Breast epithelium (tissue), 4 donors: Measurements from ENCODE around the gene URM1. TPM values are rescaled to one million over a fixed set of nuclear protein-coding genes. Genes with fewer than 3 reads are reported as not detected.
A peak's percentile ranks its signal among the peaks of the same experiment; 100 is the strongest.

ENCODE experiments used
- DNase-seq, 2 donors: peaks; one replicate each; pipeline ENCODE4 v3.0.0-alpha.2; 2019; ENCODE audit warnings: low spot score in 2 of 2
- H3K27ac ChIP-seq, 2 donors: fragments of 200-600 bp; sonication (generic) in 1 of 2; one replicate each; pipeline ENCODE4 v1.5.1; 2016 to 2019; ENCODE audit warnings: mild to moderate bottlenecking in 1 of 2
- H3K27me3 ChIP-seq, 2 donors: fragments of 200-600 bp; sonication (generic) in 1 of 2; one replicate each; pipeline versions ENCODE4 v1.5.1 to v1.6.0; 2017 to 2019; ENCODE audit warnings: control low read depth in 1 of 2, mild to moderate bottlenecking in 1 of 2
- H3K36me3 ChIP-seq: fragments of 200-600 bp; one replicate; pipeline ENCODE4 v1.5.1; 2019
- H3K4me1 ChIP-seq, 2 donors: fragments of 200-600 bp; sonication (generic); one replicate each; pipeline ENCODE4 v1.5.1; 2016 to 2019; ENCODE audit warnings: control low read depth in 1 of 2
- H3K4me3 ChIP-seq, 3 donors: fragments of 200-600 bp; sonication (generic); 1 replicate in 2 of 3; 2 replicates in 1 of 3; pipeline ENCODE4 v1.5.1; 2016 to 2019; ENCODE audit warnings: mild to moderate bottlenecking in 3 of 3, moderate library complexity in 2 of 3
- H3K9me3 ChIP-seq, 2 donors: fragments of 200-600 bp; sonication (generic) in 1 of 2; one replicate each; pipeline ENCODE4 v1.5.1; 2016 to 2019; ENCODE audit warnings: control low read depth in 1 of 2
- POLR2A ChIP-seq: fragments of 450-650 bp; IDR thresholded peaks from one replicate; pipeline ENCODE4 v1.6.1; 2016; ENCODE audit warnings: antibody characterized with exemption, mild to moderate bottlenecking, moderate library complexity
- POLR2AphosphoS5 ChIP-seq, 3 donors: sonication (generic); formaldehyde crosslinking; IDR thresholded peaks; one replicate each; pipeline ENCODE4 v1.6.1; 2017; ENCODE audit warnings: antibody characterized with exemption in 3 of 3
- intact Hi-C: fragments of 100-400 bp; cut with DNase I; formaldehyde crosslinking; loops from one replicate; pipeline ENCODE4 v1.15.1; 2023; ENCODE audit warnings: low total_unique reads
- total RNA-seq, 3 donors: library from RNA; depleted of rRNA; stranded (reverse); fragments of >200 nt; gene quantifications; one replicate each; pipeline ENCODE4 v1.1.0, GENCODE V29; 2016
- TF ChIP-seq, protein P1 (sequence below), 3 donors: fragments of 450-650 bp; IDR thresholded peaks; one replicate each; pipeline ENCODE4 v1.5.1; 2016 to 2017; ENCODE audit warnings: antibody characterized with exemption in 3 of 3, mild to moderate bottlenecking in 3 of 3, moderate library complexity in 3 of 3

Gene URM1
- total RNA-seq, 3 donors from 2014 or later: 21.3 to 24.1 (median 23.8) TPM

DNA sequence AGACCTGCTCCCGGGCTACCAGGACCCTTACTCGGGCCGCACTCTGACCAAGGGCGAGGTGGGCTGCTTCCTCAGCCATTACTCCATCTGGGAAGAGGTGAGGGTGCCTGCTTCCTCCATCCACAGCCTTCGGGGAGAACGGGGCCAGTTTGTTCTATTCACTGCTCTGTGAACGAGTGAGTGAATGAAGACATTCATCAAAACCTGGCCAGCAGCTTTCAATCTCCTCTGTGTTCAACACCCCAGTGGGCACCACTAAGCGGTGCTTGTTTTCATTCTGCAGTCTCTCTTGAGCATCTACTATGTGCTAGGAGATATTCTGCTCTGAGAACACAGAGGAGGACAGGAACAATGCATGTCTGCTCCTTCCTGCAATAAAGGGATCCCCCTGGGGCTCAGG, 60.0 kb downstream of the URM1 start:
- Histone ChIP-seq H3K4me3 (no peak overlapping the region), H3K36me3 (no peaks in the 10 kb centered on the region), H3K9me3 (no peaks in the 10 kb centered on the region), H3K27me3 (no peaks in the 10 kb centered on the region), H3K27ac (no peak overlapping the region), H3K4me1 (no peaks in the 10 kb centered on the region)
- intact Hi-C loops: no loop called here
- no peak for TF ChIP-seq POLR2A
- no peak for TF ChIP-seq POLR2AphosphoS5 (IDR thresholded peaks at IDR 0.05)
- TF ChIP-seq, protein P1, sequence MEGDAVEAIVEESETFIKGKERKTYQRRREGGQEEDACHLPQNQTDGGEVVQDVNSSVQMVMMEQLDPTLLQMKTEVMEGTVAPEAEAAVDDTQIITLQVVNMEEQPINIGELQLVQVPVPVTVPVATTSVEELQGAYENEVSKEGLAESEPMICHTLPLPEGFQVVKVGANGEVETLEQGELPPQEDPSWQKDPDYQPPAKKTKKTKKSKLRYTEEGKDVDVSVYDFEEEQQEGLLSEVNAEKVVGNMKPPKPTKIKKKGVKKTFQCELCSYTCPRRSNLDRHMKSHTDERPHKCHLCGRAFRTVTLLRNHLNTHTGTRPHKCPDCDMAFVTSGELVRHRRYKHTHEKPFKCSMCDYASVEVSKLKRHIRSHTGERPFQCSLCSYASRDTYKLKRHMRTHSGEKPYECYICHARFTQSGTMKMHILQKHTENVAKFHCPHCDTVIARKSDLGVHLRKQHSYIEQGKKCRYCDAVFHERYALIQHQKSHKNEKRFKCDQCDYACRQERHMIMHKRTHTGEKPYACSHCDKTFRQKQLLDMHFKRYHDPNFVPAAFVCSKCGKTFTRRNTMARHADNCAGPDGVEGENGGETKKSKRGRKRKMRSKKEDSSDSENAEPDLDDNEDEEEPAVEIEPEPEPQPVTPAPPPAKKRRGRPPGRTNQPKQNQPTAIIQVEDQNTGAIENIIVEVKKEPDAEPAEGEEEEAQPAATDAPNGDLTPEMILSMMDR (IDR thresholded peaks at IDR 0.05): no peak
- no peak for DNase-seq

DNA sequence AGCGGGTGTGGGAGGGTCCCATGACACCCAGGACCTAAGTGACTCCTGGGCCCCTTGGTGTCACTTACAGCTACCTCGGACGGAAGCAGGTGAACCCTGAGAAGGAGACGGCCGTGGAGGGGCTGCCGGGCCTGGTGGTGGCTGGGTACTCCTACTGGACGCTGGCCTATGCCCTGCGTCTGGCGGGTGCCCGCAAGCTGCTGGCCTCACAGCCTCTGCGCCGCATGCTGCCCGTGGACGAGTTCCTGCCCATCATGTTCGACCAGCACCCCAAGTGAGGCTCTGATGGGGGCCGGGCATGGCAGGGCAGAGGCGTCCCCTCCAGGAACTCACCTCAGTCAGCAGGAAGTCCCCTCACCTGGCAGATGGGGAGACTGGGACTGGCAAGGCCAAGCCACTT, 63.2 kb downstream of the URM1 start:
- DNase-seq: no peak
- Histone ChIP-seq H3K27ac (no peak overlapping the region), H3K4me3 (no peak overlapping the region), H3K9me3 (no peaks in the 10 kb centered on the region), H3K4me1 (no peaks in the 10 kb centered on the region), H3K27me3 (no peaks in the 10 kb centered on the region), H3K36me3 (no peaks in the 10 kb centered on the region)
- intact Hi-C loops: no loop called here
- no peak for TF ChIP-seq POLR2AphosphoS5 (IDR thresholded peaks at IDR 0.05)

DNA sequence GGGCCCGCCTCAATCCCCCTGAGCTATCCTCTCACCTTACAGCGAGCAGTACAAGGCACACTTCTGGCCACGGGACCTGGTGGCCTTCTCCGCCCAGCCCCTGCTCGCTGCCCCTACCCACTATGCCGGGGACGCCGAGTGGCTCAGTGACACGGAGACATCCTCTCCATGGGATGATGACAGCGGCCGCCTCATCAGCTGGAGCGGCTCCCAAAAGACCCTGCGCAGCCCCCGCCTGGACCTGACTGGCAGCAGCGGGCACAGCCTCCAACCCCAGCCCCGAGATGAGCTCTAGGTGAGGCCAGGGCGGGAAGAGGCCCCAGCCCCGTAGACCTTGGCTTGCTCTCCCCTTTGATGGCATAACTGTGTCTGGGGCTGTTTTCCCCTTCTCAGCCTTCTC, 64.4 kb downstream of the URM1 start:
- Histone ChIP-seq H3K4me1 (no peaks in the 10 kb centered on the region), H3K9me3 (no peaks in the 10 kb centered on the region), H3K27ac (no peak overlapping the region), H3K36me3 (no peaks in the 10 kb centered on the region), H3K27me3 (no peaks in the 10 kb centered on the region), H3K4me3 (no peak overlapping the region)
- TF ChIP-seq, protein P1 (IDR thresholded peaks at IDR 0.05): no peak
- TF ChIP-seq POLR2AphosphoS5 (IDR thresholded peaks at IDR 0.05) (no peak), POLR2A (no peak)
- intact Hi-C loops: no loop called here
- DNase-seq: no peak

DNA sequence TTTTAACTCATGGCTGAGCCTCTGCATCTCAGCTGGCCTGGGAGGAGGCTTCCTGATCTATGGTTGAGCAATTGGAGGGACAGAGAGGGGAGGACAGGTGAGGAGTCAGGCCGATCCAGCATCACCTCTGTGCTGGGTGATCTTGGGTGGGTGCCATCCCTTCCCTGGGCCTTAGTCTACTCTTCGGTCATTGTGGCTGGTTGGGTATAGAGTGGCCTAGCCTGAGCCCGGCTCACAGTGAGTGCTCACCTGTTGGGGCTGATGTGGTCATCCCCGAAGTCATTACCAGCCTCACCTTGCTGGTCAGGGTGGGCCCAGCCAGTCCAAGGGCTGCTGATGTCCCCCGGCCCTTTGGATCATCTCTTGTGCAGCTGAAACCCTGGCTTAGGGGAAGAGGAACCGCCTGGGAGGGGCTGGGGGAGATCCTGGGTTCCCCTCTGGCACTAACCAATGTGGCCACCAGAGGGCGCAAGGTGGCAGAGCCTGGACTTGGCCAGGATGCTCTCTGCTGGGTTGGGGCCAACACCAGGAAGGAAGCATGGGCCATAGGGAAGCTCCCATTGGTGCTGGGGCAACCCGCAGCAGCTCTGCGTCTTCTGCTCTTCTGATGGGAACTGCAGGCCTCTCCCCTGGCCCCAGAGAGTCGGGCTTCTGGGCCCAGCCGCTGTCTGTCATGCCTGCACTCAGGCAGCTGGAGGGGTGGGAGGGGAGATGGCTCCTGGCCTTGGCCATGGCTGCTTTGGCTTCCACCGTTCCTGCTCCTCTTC, 67.4 kb downstream of the URM1 start:
- TF ChIP-seq POLR2AphosphoS5 (IDR thresholded peaks at IDR 0.05): peak; percentile 55 to 72 (median 65)
- TF ChIP-seq, protein P1 (IDR thresholded peaks at IDR 0.05): peak; percentile 92 to 95 (median 94)
- no peak for TF ChIP-seq POLR2A
- Histone ChIP-seq H3K4me3 (no peak overlapping the region), H3K9me3 (no peaks in the 10 kb centered on the region), H3K27ac (no peak overlapping the region), H3K36me3 (no peaks in the 10 kb centered on the region), H3K27me3 (no peaks in the 10 kb centered on the region), H3K4me1 (no peaks in the 10 kb centered on the region)
- peak; percentile 63 to 90 for DNase-seq
- intact Hi-C loops: no loop called here

DNA sequence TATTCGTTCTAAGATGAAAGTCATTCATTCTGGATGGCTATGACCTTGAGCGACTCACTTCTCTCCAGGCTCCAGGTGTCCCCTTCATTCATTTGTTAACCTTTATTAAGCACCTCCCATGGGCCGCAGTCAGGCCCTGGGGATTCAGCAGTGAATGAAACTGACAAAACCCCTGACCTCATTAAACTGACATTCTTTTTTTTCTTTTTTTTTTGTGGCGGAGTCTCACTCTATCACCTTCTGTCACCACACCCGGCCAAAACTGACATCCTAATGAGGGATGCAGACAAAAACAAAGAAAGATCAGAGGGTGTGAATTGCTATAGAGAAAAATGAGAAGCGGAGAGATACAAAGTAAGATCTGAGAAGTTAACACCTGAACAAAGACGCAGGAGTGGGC, 68.1 kb downstream of the URM1 start:
- Histone ChIP-seq H3K9me3 (no peaks in the 10 kb centered on the region), H3K4me3 (no peak overlapping the region), H3K27me3 (no peaks in the 10 kb centered on the region), H3K4me1 (no peaks in the 10 kb centered on the region), H3K36me3 (no peaks in the 10 kb centered on the region), H3K27ac (no peak overlapping the region)
- DNase-seq: no peak
- intact Hi-C loops: no loop called here
- TF ChIP-seq, protein P1 (IDR thresholded peaks at IDR 0.05): no peak
- no peak for TF ChIP-seq POLR2A
- no peak for TF ChIP-seq POLR2AphosphoS5 (IDR thresholded peaks at IDR 0.05)

Other genes with a start within 250 kb of the URM1 start
- 10 to 100 TPM; 35.7 to 86.9 (median 55.0) TPM for gene PTGES2, start 243.6 kb upstream of the URM1 start, total RNA-seq
- 10 to 100 TPM in 2 of 3 donors, not detected in 1; 38.5 to 42.3 TPM for gene LCN2, start 221.9 kb upstream of the URM1 start, total RNA-seq
- gene BBLN, start 211.1 kb upstream of the URM1 start, total RNA-seq: 100 to 1,000 TPM; 144 to 232 (median 152) TPM
- gene CIZ1, start 179.8 kb upstream of the URM1 start, total RNA-seq: 10 to 100 TPM; 54.1 to 71.8 (median 58.4) TPM
- gene DNM1, start 168.0 kb upstream of the URM1 start, total RNA-seq: 10 to 100 TPM; 11.3 to 36.0 (median 12.5) TPM
- 100 to 1,000 TPM in 1 of 3 donors, 10 to 100 TPM in 2; 87.7 to 121 (median 97.5) TPM for gene GOLGA2, start 95.4 kb upstream of the URM1 start, total RNA-seq
- 10 to 100 TPM; 25.8 to 39.7 (median 31.4) TPM for gene SWI5, start 95.1 kb upstream of the URM1 start, total RNA-seq
- 10 to 100 TPM; 11.8 to 19.8 (median 18.0) TPM for gene TRUB2, start 48.9 kb upstream of the URM1 start, total RNA-seq
- gene COQ4, start 48.5 kb upstream of the URM1 start, total RNA-seq: 10 to 100 TPM; 30.2 to 59.7 (median 46.2) TPM
- 10 to 100 TPM; 11.3 to 18.7 (median 15.8) TPM for gene SLC27A4, start 30.8 kb upstream of the URM1 start, total RNA-seq
- 10 to 100 TPM; 19.8 to 47.5 (median 30.5) TPM for gene CERCAM, start 49.5 kb downstream of the URM1 start, total RNA-seq
- gene ODF2, start 84.6 kb downstream of the URM1 start, total RNA-seq: 10 to 100 TPM; 23.1 to 27.9 (median 25.1) TPM
- gene GLE1, start 133.3 kb downstream of the URM1 start, total RNA-seq: 10 to 100 TPM; 22.9 to 31.9 (median 26.7) TPM
- 100 to 1,000 TPM; 217 to 264 (median 254) TPM for gene SPTAN1, start 181.2 kb downstream of the URM1 start, total RNA-seq